Medulla oblongata (tissue), 1 donor: ENCODE results near the gene MIPEP.

Experiments
- DNase-seq: peaks from one replicate; pipeline ENCODE4 v3.0.0-alpha.2; 2015; ENCODE audit errors: extremely low spot score

MIPEP gene

GRCh38 chr13:23852351-23852750 lies 36.8 kb downstream of the MIPEP start:
- no peak for DNase-seq

DNA sequence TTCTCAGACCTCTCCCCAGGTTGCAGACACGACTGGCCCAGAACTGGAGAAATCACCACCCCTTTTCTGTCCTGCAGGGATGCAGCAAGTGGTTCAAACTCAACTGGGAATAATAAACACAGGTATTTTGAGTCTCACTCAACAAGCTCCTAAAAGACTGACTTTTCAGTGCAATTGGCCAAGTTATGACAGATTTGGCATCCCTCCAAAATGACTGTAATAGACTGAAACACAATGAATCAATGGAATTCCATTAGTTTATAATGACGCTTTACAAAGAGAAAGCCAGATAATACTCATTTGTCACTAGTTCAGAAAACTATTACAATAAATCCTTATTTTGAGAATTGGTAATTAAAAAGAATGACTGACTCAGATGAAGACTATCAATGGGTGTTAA lies 38.1 kb downstream of the MIPEP start:
- DNase-seq: no peak

GRCh38 chr13:23850134-23850533 lies 39.1 kb downstream of the MIPEP start:
- no peak for DNase-seq

DNA sequence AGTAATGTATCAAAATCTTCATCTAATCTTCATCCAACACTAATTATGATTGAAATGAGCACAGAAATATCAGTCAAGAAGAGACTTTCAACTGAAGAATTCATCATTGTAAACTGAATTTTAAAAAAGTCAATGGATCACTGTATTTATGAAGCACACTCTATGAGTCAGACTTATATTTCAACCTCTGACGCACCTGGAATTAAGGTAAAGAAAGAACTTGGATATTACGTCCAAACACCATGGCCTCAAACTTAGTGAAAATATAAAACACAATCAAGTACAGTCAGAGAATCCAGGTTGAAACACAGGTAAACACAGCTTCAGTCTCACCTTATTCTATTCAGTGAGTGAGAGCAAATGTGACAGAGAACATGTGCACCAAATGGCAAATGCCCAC lies 39.5 kb downstream of the MIPEP start:
- no peak for DNase-seq

DNA sequence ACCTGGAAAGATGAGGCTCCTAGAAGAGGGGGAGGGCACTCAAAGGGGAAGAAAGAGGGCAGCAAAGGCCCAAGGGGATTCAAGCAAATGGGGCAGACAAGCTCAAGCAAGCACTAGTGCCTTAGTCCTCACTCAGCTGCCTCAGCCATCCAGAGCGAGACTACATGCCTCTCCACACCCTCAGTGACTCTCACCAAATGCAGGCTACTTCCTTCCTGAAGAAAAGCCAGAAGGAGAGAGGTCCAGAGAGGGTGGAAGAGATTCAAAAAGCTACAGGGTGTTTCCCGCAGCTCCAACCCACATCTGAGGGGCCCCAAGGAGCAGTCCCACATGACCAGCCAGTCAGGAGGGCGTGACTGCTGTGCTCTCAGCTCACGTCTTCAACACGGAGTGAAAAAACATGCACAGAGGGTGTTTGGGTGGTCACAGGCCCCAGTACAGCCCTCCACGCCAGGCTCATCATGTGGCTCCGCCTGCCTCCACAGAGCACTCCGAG lies 40.5 kb downstream of the MIPEP start:
- DNase-seq: no peak

GRCh38 chr13:23848019-23848418 lies 41.2 kb downstream of the MIPEP start:
- no peak for DNase-seq

DNA sequence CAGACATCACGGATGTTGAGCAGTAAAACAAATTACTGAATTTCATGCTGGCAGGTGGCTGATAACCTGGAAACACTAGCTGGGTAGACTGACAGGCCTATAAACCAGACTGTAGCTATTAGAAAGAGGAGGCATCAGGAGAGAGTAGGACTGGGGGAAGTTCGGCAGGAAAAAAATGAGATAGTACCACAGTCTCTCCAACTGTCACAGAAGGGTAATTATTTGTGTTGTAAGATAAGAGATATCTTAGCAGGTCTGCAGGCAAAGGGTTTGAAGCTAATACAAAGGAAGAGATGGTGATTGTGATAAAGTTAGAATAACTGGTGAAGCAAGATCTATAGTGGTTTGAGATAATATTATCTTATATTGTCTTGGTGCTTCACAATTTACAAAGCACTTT lies 41.7 kb downstream of the MIPEP start:
- no peak for DNase-seq

DNA sequence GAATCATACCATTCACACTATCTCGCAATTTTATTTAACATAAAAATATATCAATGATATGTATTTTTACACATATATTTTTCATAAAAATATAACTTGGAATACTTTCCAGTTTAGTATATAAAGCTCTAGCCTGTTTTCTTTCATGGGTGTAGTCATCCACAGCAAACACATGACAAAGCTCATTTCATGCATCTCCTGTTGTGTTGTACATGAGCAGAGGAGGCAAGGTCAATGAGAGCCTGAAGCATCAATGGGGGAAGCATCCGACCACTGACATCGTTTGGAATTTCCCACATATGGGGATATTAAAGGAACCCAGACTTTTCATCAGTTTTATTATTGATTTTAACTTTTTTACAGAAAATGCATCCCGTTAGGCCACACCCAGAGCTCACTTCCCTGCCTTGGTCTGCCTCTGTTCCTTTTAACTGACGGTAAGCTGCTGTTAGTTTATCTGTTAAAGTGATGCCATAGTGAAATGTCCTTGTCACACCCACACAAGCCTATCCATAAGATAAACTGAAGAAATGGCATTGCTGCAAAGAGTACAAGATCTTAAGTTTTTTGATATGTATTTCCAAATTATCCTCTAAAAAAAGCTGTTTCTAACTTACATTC lies 44.0 kb downstream of the MIPEP start:
- DNase-seq: no peak

DNA sequence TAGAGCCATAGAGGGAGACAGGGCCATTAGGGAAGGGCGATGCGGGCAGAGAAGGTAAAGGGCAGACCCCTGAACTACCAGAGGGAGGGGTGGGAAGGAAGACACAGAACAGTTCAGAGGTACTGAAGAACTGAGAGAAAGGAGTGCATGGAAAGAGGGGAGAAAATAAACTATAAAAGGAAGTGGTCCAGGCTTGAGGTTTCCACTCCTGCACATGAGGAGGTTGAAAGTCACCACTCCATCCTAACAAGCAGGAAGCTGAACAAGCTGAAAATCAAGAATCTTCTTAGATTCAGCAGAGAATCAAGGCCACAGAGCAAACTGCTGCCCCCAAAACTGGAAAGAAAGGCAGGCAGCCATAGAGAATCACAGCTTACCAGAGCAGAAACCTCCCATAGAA lies 45.1 kb downstream of the MIPEP start:
- no peak for DNase-seq

- DNase-seq: no peak
These were observed 45.8 kb downstream of the MIPEP start for GRCh38 chr13:23843436-23843835.

DNA sequence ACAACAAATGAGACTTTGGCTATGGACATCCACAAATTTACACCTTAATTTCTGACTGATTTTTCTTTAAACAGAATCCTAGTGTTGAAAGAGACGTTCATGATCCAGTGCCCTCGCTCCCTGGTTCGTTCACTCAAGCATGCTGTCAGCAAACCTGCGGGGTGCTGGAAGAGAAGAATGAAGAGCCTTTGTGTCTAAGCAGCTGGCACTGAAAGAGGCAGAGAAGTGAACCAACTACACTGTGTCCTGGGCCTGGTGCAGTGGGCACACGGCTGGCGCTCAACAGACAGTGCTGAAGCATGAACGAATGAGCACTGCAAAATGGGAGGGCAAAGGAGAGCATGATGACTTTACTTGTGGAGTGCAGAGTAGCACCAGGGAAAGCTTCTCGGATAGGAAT lies 46.8 kb downstream of the MIPEP start:
- peak; percentile 57 for DNase-seq

GRCh38 chr13:23833733-23834611 lies 55.2 kb downstream of the MIPEP start:
- no peak for DNase-seq

- no peak for DNase-seq
These were observed 60.3 kb downstream of the MIPEP start for GRCh38 chr13:23828866-23829265.

DNA sequence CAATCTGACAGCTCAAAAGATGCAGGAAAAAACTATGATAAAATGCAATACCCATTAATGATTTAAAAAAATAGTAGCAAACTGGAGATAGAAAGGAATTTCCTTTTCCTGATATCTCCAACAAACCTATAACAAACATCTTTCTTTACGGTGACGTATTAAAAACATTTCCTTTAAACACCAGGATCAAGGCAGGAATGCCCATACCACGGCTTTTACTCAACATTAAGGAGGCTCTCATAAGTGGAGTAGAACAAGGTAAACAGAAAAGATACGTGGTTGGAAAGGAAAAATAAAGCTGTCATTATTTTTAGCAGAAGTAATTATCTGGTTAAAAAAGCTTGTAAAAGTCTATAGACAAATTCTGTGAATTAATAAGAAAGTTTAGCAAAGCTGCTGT lies 61.1 kb downstream of the MIPEP start:
- no peak for DNase-seq

DNA sequence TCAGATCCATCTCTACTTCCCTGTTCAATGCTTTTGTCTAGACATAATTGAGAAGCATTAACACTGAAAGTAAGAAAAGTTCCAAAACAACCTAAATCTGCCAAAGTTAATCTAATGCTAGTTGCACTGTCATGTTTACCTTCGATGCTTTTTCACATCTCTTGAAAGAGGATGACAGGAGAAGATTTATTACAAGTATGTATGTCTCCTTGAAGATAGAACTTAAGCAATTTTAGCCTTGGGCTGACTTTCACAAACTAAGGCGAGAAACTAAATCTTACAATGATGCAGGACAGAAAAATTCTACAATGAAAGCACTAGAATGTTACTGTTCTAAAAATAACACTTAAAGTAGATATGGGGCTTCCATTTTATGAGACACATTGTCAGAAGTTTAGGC lies 64.0 kb downstream of the MIPEP start:
- no peak for DNase-seq

- no peak for DNase-seq
These were observed 64.8 kb downstream of the MIPEP start for GRCh38 chr13:23824371-23824770.

GRCh38 chr13:23822252-23822824 lies 66.9 kb downstream of the MIPEP start:
- DNase-seq: peak; percentile 17

GRCh38 chr13:23820530-23820929 lies 68.7 kb downstream of the MIPEP start:
- no peak for DNase-seq

DNA sequence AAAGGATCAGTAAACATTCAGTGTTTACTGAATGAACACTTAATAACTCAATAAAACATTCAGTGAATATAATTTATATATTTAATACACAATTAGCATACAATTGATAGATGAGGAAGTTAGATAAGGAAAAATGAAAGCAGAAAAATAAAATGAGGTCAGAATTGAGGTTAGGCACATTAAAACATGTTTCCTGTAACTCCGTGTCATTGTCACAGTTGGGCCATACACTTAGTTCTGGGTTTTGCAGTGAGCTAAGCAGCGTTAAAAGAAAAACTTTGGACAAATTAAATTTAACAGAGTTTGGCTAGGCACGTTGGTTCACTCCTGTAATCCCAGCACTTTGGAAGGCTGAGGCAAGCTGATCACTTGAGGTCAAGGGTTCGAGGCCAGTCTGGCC lies 71.4 kb downstream of the MIPEP start:
- DNase-seq: no peak

DNA sequence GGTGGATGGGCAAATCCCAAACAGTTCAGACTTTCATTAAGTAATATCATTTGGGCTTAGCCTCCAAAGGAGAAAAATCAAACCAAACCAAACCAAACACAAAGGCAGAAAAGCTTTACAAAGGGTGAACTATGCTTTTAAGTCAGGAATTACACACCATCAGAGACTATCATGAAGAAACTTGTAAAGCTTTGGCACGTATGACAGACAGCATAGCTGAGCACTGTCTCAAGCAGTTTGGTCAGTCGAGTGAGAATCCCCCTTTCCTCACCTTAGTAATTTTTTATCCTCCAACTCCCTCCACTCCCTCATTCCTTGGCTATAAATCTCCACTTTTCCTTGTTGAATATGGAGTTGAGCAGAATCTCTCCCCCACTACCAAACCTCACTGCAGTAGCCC lies 72.1 kb downstream of the MIPEP start:
- no peak for DNase-seq

DNA sequence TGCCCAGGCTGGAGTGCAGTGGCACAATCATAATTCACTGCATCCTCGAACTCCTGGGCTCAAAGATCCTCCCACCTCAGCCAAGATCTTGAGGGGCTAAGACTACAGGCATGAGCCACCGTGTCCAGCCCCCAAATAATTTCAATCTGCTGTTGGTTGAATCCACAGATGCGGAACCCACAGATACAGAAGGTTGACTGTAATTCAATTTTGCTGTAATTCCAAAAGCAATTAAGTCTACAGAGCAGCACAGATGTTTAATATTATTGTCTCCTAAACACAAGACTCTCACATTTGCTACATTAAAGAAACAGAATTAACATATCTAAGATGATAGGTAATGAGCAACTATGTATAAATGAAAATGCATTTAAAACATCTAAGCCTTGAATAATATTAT lies 75.6 kb downstream of the MIPEP start:
- DNase-seq: no peak

- no peak for DNase-seq
These were observed 77.7 kb downstream of the MIPEP start for GRCh38 chr13:23811366-23812062.
